ENCODE measurements around the gene GOSR2. TPM values are rescaled to one million over a fixed set of nuclear protein-coding genes. Genes with fewer than 3 reads are reported as not detected.

Gene GOSR2
- total RNA-seq, 1 experiment from 2014 or later, result 53.5 TPM

DNA sequence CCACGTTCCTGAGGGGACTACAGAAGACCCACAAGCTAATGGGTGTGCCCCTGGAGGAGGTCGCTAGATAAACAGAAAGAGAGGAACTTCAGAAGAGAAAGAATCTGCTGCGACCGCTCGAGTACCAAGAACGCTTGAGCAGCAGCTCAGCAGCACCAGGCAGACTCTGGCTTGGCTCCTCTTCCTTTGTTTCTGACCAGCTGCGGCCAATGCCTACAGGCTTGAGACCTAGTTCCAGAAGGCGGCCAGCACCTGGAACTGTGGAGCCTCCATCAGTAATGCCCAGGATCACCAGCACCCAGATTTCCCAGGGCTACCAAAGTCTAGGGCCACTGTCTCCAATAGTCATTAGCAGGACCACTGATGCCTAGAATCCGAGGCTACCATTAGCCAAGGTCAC is 26.0 kb upstream of the GOSR2 start:
- Histone ChIP-seq H3K4me2 (ENCODE audit: insufficient read depth, insufficient read length, low read length) (no peak overlapping the region), H2BK20ac (ENCODE audit: low read depth, low read length, poor library complexity, severe bottlenecking) (no peak overlapping the region), H4K20me1 (ENCODE audit: control insufficient read depth, insufficient read depth, insufficient read length) (peaks cover 2% of the 10 kb centered on the region), H3K14ac (ENCODE audit: insufficient read depth, low read length) (no peak overlapping the region), H3K27ac (ENCODE audit: insufficient read length, low read depth, low read length) (no peak overlapping the region), H3K4me1 (ENCODE audit: insufficient read depth, low read length) (no peaks in the 10 kb centered on the region), H3K23me2 (ENCODE audit: insufficient read length, low read depth, low read length, poor library complexity, severe bottlenecking) (no peaks in the 10 kb centered on the region), H3K23ac (ENCODE audit: insufficient read length, low read depth, low read length) (no peak overlapping the region), H2AK5ac (ENCODE audit: insufficient read length, low read length) (no peak overlapping the region), H2AFZ (ENCODE audit: low read length) (no peak overlapping the region), H3K18ac (ENCODE audit: insufficient read length, low read depth, low read length) (no peak overlapping the region), H3K9ac (ENCODE audit: extremely low read depth, insufficient read length, low read length) (no peak overlapping the region), H3T11ph (ENCODE audit: low read length) (no peak overlapping the region), H4K5ac (ENCODE audit: insufficient read length, low read depth, low read length) (no peak overlapping the region), H3K79me1 (ENCODE audit: insufficient read depth, low read depth, low read length, poor library complexity, severe bottlenecking) (no peaks in the 10 kb centered on the region), H2BK12ac (ENCODE audit: insufficient read length, low read depth, low read length) (no peak overlapping the region), H2BK15ac (ENCODE audit: low read depth, low read length) (no peak overlapping the region), H3K79me2 (ENCODE audit: insufficient read depth, low read length) (no peaks in the 10 kb centered on the region), H3K4ac (ENCODE audit: low read depth, low read length) (no peak overlapping the region), H2BK120ac (ENCODE audit: low read depth, low read length, poor library complexity, severe bottlenecking) (no peak overlapping the region), H3K9me3 (ENCODE audit: control insufficient read depth, low read depth, low read length) (no peaks in the 10 kb centered on the region), H4K8ac (replicated peaks; ENCODE audit: insufficient read length, low read depth, low read length) (no peak overlapping the region), H3K27me3 (ENCODE audit: insufficient read depth, low read length) (no peaks in the 10 kb centered on the region), H3K56ac (ENCODE audit: insufficient read length, low read depth, low read length) (no peak overlapping the region), H2BK5ac (ENCODE audit: insufficient read length, low read length) (no peak overlapping the region), H4K91ac (ENCODE audit: insufficient read length, low read depth, low read length) (no peak overlapping the region)
- Mint-ChIP-seq H3K27ac (no peak overlapping the region; a peak in 1 of 7 replicates), H3K4me1 (peaks cover 7 to 9% of the 10 kb centered on the region in 2 experiments), H3K9me3 (peaks cover 0 to 8% of the 10 kb centered on the region in 2 experiments; a peak in 3 of 5 replicates), H3K4me3 (no peak overlapping the region), H3K36me3 (ENCODE audit: insufficient read depth in 1 of 3, low read depth in 3 of 3) (no peaks in the 10 kb centered on the region), H3K27me3 (ENCODE audit: low read depth) (peaks cover 8% of the 10 kb centered on the region)
- TF ChIP-seq, protein P1, sequence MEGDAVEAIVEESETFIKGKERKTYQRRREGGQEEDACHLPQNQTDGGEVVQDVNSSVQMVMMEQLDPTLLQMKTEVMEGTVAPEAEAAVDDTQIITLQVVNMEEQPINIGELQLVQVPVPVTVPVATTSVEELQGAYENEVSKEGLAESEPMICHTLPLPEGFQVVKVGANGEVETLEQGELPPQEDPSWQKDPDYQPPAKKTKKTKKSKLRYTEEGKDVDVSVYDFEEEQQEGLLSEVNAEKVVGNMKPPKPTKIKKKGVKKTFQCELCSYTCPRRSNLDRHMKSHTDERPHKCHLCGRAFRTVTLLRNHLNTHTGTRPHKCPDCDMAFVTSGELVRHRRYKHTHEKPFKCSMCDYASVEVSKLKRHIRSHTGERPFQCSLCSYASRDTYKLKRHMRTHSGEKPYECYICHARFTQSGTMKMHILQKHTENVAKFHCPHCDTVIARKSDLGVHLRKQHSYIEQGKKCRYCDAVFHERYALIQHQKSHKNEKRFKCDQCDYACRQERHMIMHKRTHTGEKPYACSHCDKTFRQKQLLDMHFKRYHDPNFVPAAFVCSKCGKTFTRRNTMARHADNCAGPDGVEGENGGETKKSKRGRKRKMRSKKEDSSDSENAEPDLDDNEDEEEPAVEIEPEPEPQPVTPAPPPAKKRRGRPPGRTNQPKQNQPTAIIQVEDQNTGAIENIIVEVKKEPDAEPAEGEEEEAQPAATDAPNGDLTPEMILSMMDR (conservative IDR thresholded peaks at IDR 0.05), result no peak
- WGBS (ENCODE audit: extremely low coverage, insufficient read length, low lambda C conversion rate), result no CpG with 5 or more reads among the region's 9 CpGs
- DNase-seq, result no peak

Measured in H9 (cell line).